ENCODE measurements around the gene HGF. TPM values are rescaled to one million over a fixed set of nuclear protein-coding genes. Genes with fewer than 3 reads are reported as not detected.
"Not testable (repeated sequence)": the region's sequence is repeated elsewhere in the genome, so short reads cannot be mapped to it uniquely, and the experiment has no call there.

Gene HGF
- total RNA-seq, 1 donor from 2014 or later = 4.7 TPM

DNA sequence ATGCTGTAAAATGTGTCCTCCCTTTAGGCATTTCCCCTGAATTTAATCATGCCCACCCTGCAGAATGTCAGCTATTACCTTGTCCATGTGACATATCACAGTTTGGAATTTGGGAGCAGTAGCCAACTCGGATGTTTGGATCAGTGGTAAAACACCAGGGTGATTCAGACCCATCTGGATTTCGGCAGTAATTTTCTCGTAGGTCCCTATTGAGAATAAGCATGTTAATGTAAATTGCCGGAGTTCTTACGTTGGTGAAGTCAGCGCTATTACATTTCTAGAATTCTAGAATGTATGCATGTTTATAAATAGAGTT lies 44.1 kb downstream of the HGF start:
- Histone ChIP-seq H3K4me1 (ENCODE audit: control insufficient read depth in 3 of 3, insufficient read depth in 3 of 3, low read length in 3 of 3) (no peaks in the 10 kb centered on the region), H3K4me3 (ENCODE audit: low read length in 3 of 3) (no peak overlapping the region), H3K9me3 (ENCODE audit: control insufficient read depth in 3 of 3, low read length in 3 of 3) (no peaks in the 10 kb centered on the region), H3K27me3 (ENCODE audit: control insufficient read depth in 3 of 3, insufficient read depth in 3 of 3, low read length in 3 of 3) (no peaks in the 10 kb centered on the region), H3K9ac (ENCODE audit: low read depth in 1 of 3, low read length in 3 of 3) (no peak overlapping the region), H3K36me3 (ENCODE audit: control insufficient read depth in 3 of 3, insufficient read depth in 3 of 3, low read length in 3 of 3) (no peaks in the 10 kb centered on the region), H3K27ac (ENCODE audit: low read depth, low read length) (no peak overlapping the region)

DNA sequence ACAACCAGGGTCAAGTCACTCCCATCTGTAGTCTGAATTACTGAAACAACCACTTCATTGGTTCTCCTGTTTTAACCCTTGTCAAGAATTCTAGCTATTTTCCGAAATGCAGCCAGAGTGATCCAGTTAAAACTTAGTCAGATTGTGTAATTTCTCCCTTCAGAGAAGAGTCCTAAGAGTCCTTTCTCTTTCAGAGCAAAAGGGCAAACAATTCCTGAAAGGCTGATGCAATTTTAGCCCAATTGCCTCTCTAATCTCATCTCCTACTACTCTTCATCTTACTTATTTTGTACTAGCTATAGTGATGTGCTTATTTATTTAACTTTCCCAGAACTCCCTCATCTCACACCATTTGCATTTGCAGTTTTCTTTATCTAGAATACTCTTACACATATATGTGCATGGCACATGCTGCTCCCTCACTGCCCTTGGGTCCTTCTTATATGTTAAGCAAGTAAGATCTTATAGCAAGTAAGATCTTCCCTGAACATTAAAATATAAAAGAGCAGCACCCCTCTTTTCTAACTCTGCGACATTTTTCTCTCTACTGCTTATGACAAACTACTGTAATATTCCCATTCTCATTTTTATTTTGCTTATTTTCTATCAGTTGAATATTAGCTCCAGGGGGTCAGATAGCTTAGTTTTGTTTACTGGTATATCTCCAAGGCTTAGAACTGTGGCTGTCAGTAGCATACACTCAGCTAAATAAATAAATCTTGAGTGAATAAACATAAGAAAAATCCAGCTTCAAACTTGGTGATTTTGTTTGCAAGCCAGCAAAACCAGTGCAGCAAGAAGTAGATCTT lies 44.6 kb downstream of the HGF start:
- H3K4me1 ChIP-seq (ENCODE audit: control insufficient read depth in 3 of 3, insufficient read depth in 3 of 3, low read length in 3 of 3) = no peaks in the 10 kb centered on the region
- H3K36me3 ChIP-seq (ENCODE audit: control insufficient read depth in 3 of 3, insufficient read depth in 3 of 3, low read length in 3 of 3) = no peaks in the 10 kb centered on the region
- no peaks in the 10 kb centered on the region for H3K27me3 ChIP-seq (ENCODE audit: control insufficient read depth in 3 of 3, insufficient read depth in 3 of 3, low read length in 3 of 3)
- no peak overlapping the region for H3K27ac ChIP-seq (ENCODE audit: low read depth, low read length)
- H3K9ac ChIP-seq (ENCODE audit: low read depth in 1 of 3, low read length in 3 of 3) = no peak overlapping the region
- no peak overlapping the region for H3K4me3 ChIP-seq (ENCODE audit: low read length in 3 of 3)
- H3K9me3 ChIP-seq (ENCODE audit: control insufficient read depth in 3 of 3, low read length in 3 of 3) = no peaks in the 10 kb centered on the region

DNA sequence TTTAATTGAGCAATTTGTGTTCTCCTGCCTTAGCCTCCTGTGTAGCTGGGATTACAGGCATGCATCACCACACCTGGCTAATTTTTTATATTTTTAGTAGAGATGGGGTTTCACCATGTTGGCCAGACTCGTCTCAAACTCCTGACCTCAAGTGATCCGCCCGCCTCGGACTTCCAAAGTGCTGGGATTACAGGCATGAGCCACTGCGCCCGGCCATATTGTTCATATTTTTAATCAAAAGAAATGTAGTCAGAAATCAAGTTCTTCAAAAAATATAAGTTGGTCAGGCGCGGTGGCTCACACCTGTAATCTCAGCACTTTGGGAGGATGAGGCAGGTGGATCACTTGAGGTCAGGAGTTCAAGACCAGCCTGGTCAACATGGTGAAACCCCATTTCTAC lies 47.6 kb downstream of the HGF start:
- H3K36me3 ChIP-seq (ENCODE audit: control insufficient read depth in 3 of 3, insufficient read depth in 3 of 3, low read length in 3 of 3); H3K9me3 ChIP-seq (ENCODE audit: control insufficient read depth in 3 of 3, low read length in 3 of 3): not testable (repeated sequence)

DNA sequence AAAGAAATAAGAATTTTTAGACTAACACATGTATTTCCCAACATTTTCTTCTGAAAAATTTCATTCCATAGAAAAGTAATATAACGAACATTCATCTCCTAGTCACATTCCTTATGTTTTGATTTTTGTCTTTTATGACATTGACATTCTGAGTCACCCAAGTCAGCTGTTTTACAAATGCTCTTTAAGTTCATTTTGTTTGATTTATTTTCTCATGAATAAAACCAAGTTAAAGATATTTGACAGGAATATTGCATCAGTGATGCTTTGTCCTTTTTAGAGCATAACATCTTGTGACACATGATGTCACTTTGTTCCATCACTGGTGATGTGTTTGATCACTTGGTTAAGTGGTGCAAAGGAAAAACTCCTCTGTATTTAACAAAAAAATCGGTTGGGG lies 48.4 kb downstream of the HGF start:
- H3K4me3 ChIP-seq (ENCODE audit: low read length in 3 of 3) = no peak overlapping the region
- no peak overlapping the region for H3K9ac ChIP-seq (ENCODE audit: low read depth in 1 of 3, low read length in 3 of 3)
- no peak overlapping the region for H3K27ac ChIP-seq (ENCODE audit: low read depth, low read length)
- no peaks in the 10 kb centered on the region for H3K27me3 ChIP-seq (ENCODE audit: control insufficient read depth in 3 of 3, insufficient read depth in 3 of 3, low read length in 3 of 3)
- H3K4me1 ChIP-seq (ENCODE audit: control insufficient read depth in 3 of 3, insufficient read depth in 3 of 3, low read length in 3 of 3) = no peaks in the 10 kb centered on the region
- H3K36me3 ChIP-seq (ENCODE audit: control insufficient read depth in 3 of 3, insufficient read depth in 3 of 3, low read length in 3 of 3) = no peaks in the 10 kb centered on the region
- H3K9me3 ChIP-seq (ENCODE audit: control insufficient read depth in 3 of 3, low read length in 3 of 3) = no peaks in the 10 kb centered on the region

More for the DNA sequence above, 47.6 kb downstream of the HGF start:
- H3K4me1 ChIP-seq (ENCODE audit: control insufficient read depth in 3 of 3, insufficient read depth in 3 of 3, low read length in 3 of 3); H3K27ac ChIP-seq (ENCODE audit: low read depth, low read length); H3K4me3 ChIP-seq (ENCODE audit: low read length in 3 of 3); H3K9ac ChIP-seq (ENCODE audit: low read depth in 1 of 3, low read length in 3 of 3); H3K27me3 ChIP-seq (ENCODE audit: control insufficient read depth in 3 of 3, insufficient read depth in 3 of 3, low read length in 3 of 3): not testable (repeated sequence)

GRCh38 chr7:81719865-81720264 lies 50.0 kb downstream of the HGF start:
- H3K27ac ChIP-seq (ENCODE audit: low read depth, low read length) = no peak overlapping the region
- no peaks in the 10 kb centered on the region for H3K4me1 ChIP-seq (ENCODE audit: control insufficient read depth in 3 of 3, insufficient read depth in 3 of 3, low read length in 3 of 3)
- no peaks in the 10 kb centered on the region for H3K36me3 ChIP-seq (ENCODE audit: control insufficient read depth in 3 of 3, insufficient read depth in 3 of 3, low read length in 3 of 3)
- H3K27me3 ChIP-seq (ENCODE audit: control insufficient read depth in 3 of 3, insufficient read depth in 3 of 3, low read length in 3 of 3) = no peaks in the 10 kb centered on the region
- H3K9ac ChIP-seq (ENCODE audit: low read depth in 1 of 3, low read length in 3 of 3) = no peak overlapping the region
- H3K9me3 ChIP-seq (ENCODE audit: control insufficient read depth in 3 of 3, low read length in 3 of 3) = no peaks in the 10 kb centered on the region
- H3K4me3 ChIP-seq (ENCODE audit: low read length in 3 of 3) = no peak overlapping the region

- H3K27me3 ChIP-seq (ENCODE audit: control insufficient read depth in 3 of 3, insufficient read depth in 3 of 3, low read length in 3 of 3) = no peaks in the 10 kb centered on the region
- no peaks in the 10 kb centered on the region for H3K4me1 ChIP-seq (ENCODE audit: control insufficient read depth in 3 of 3, insufficient read depth in 3 of 3, low read length in 3 of 3)
- no peaks in the 10 kb centered on the region for H3K36me3 ChIP-seq (ENCODE audit: control insufficient read depth in 3 of 3, insufficient read depth in 3 of 3, low read length in 3 of 3)
- H3K4me3 ChIP-seq (ENCODE audit: low read length in 3 of 3) = no peak overlapping the region
- H3K9ac ChIP-seq (ENCODE audit: low read depth in 1 of 3, low read length in 3 of 3) = no peak overlapping the region
- no peak overlapping the region for H3K27ac ChIP-seq (ENCODE audit: low read depth, low read length)
- no peaks in the 10 kb centered on the region for H3K9me3 ChIP-seq (ENCODE audit: control insufficient read depth in 3 of 3, low read length in 3 of 3)
Measured at GRCh38 chr7:81715984-81716588, 53.8 kb downstream of the HGF start.

- H3K9me3 ChIP-seq (ENCODE audit: control insufficient read depth in 3 of 3, low read length in 3 of 3) = no peaks in the 10 kb centered on the region
- H3K36me3 ChIP-seq (ENCODE audit: control insufficient read depth in 3 of 3, insufficient read depth in 3 of 3, low read length in 3 of 3) = no peaks in the 10 kb centered on the region
- H3K4me3 ChIP-seq (ENCODE audit: low read length in 3 of 3) = no peak overlapping the region
- no peak overlapping the region for H3K9ac ChIP-seq (ENCODE audit: low read depth in 1 of 3, low read length in 3 of 3)
- no peak overlapping the region for H3K27ac ChIP-seq (ENCODE audit: low read depth, low read length)
- H3K27me3 ChIP-seq (ENCODE audit: control insufficient read depth in 3 of 3, insufficient read depth in 3 of 3, low read length in 3 of 3) = no peaks in the 10 kb centered on the region
- H3K4me1 ChIP-seq (ENCODE audit: control insufficient read depth in 3 of 3, insufficient read depth in 3 of 3, low read length in 3 of 3) = no peaks in the 10 kb centered on the region
Measured at GRCh38 chr7:81714306-81714705, 55.5 kb downstream of the HGF start.

DNA sequence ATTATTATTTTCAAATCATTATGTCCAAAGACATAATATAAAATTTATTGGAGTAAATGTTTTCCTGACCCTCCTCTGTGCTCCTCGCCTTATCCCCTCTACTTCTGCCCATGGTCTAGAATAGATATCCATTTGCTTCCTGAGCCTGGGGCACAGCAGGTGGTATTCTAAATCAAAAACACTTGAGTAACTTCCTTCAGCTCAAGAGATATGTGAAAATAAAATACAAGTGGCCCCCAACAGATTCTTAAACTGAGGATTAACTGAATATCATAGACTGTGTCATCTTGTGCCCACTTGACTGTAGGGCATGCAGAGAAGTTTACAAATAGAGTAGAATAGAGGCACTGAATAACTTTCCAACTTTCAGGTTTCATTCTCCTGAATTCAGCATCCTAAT lies 59.1 kb downstream of the HGF start:
- Histone ChIP-seq H3K9me3 (ENCODE audit: control insufficient read depth in 3 of 3, low read length in 3 of 3) (no peaks in the 10 kb centered on the region), H3K4me3 (ENCODE audit: low read length in 3 of 3) (no peak overlapping the region), H3K36me3 (ENCODE audit: control insufficient read depth in 3 of 3, insufficient read depth in 3 of 3, low read length in 3 of 3) (no peaks in the 10 kb centered on the region), H3K9ac (ENCODE audit: low read depth in 1 of 3, low read length in 3 of 3) (no peak overlapping the region), H3K27me3 (ENCODE audit: control insufficient read depth in 3 of 3, insufficient read depth in 3 of 3, low read length in 3 of 3) (no peaks in the 10 kb centered on the region), H3K4me1 (ENCODE audit: control insufficient read depth in 3 of 3, insufficient read depth in 3 of 3, low read length in 3 of 3) (no peaks in the 10 kb centered on the region), H3K27ac (ENCODE audit: low read depth, low read length) (no peak overlapping the region)

- H3K36me3 ChIP-seq (ENCODE audit: control insufficient read depth in 3 of 3, insufficient read depth in 3 of 3, low read length in 3 of 3) = no peaks in the 10 kb centered on the region
Measured at GRCh38 chr7:81709836-81710235, 60.0 kb downstream of the HGF start.

GRCh38 chr7:81707966-81708365 lies 61.9 kb downstream of the HGF start:
- Histone ChIP-seq H3K36me3 (ENCODE audit: control insufficient read depth in 3 of 3, insufficient read depth in 3 of 3, low read length in 3 of 3) (no peaks in the 10 kb centered on the region), H3K4me3 (ENCODE audit: low read length in 3 of 3) (no peak overlapping the region), H3K4me1 (ENCODE audit: control insufficient read depth in 3 of 3, insufficient read depth in 3 of 3, low read length in 3 of 3) (no peaks in the 10 kb centered on the region), H3K27ac (ENCODE audit: low read depth, low read length) (no peak overlapping the region), H3K27me3 (ENCODE audit: control insufficient read depth in 3 of 3, insufficient read depth in 3 of 3, low read length in 3 of 3) (no peaks in the 10 kb centered on the region), H3K9me3 (ENCODE audit: control insufficient read depth in 3 of 3, low read length in 3 of 3) (no peaks in the 10 kb centered on the region), H3K9ac (ENCODE audit: low read depth in 1 of 3, low read length in 3 of 3) (no peak overlapping the region)

More at GRCh38 chr7:81709836-81710235, 60.0 kb downstream of the HGF start:
- no peaks in the 10 kb centered on the region for H3K9me3 ChIP-seq (ENCODE audit: control insufficient read depth in 3 of 3, low read length in 3 of 3)
- no peak overlapping the region for H3K4me3 ChIP-seq (ENCODE audit: low read length in 3 of 3)
- H3K27ac ChIP-seq (ENCODE audit: low read depth, low read length) = no peak overlapping the region
- no peaks in the 10 kb centered on the region for H3K27me3 ChIP-seq (ENCODE audit: control insufficient read depth in 3 of 3, insufficient read depth in 3 of 3, low read length in 3 of 3)
- no peaks in the 10 kb centered on the region for H3K4me1 ChIP-seq (ENCODE audit: control insufficient read depth in 3 of 3, insufficient read depth in 3 of 3, low read length in 3 of 3)
- no peak overlapping the region for H3K9ac ChIP-seq (ENCODE audit: low read depth in 1 of 3, low read length in 3 of 3)
